GM19397 (cell line): ENCODE results near the gene MRS2.

Source experiments
- ATAC-seq: cut with Tn5 transposase; IDR thresholded peaks from one replicate; pipeline ENCODE4 v1.9.1; 2021; ENCODE audit warnings: mild to moderate bottlenecking, moderate library complexity; ENCODE audit not compliant: unreplicated experiment

Gene MRS2

GRCh38 chr6:24426729-24427446 is 24.2 kb downstream of the MRS2 start:
- no peak for ATAC-seq

GRCh38 chr6:24428615-24429014 is 25.9 kb downstream of the MRS2 start:
- no peak for ATAC-seq

GRCh38 chr6:24429146-24429545 is 26.4 kb downstream of the MRS2 start:
- no peak for ATAC-seq

GRCh38 chr6:24430086-24430485 is 27.4 kb downstream of the MRS2 start:
- no peak for ATAC-seq

- ATAC-seq, result no peak
Measured at GRCh38 chr6:24431045-24431451, 28.3 kb downstream of the MRS2 start.

- no peak for ATAC-seq
Measured at GRCh38 chr6:24432611-24433010, 29.9 kb downstream of the MRS2 start.

GRCh38 chr6:24436979-24437378 is 34.2 kb downstream of the MRS2 start:
- ATAC-seq, result no peak

GRCh38 chr6:24439858-24440539 is 37.3 kb downstream of the MRS2 start:
- ATAC-seq, result no peak

- ATAC-seq, result no peak
Measured at GRCh38 chr6:24440897-24441598, 38.3 kb downstream of the MRS2 start.

- no peak for ATAC-seq
Measured at GRCh38 chr6:24441599-24441904, 38.8 kb downstream of the MRS2 start.

GRCh38 chr6:24444588-24444987 is 41.9 kb downstream of the MRS2 start:
- no peak for ATAC-seq

- ATAC-seq, result no peak
Measured at GRCh38 chr6:24445704-24446103, 43.0 kb downstream of the MRS2 start.

GRCh38 chr6:24446670-24447069 is 43.9 kb downstream of the MRS2 start:
- no peak for ATAC-seq

GRCh38 chr6:24448396-24448795 is 45.7 kb downstream of the MRS2 start:
- no peak for ATAC-seq

- no peak for ATAC-seq
Measured at GRCh38 chr6:24448828-24449525, 46.2 kb downstream of the MRS2 start.

GRCh38 chr6:24451581-24452388 is 49.0 kb downstream of the MRS2 start:
- no peak for ATAC-seq

- ATAC-seq, result no peak
Measured at GRCh38 chr6:24453921-24454320, 51.2 kb downstream of the MRS2 start.

GRCh38 chr6:24454452-24454851 is 51.7 kb downstream of the MRS2 start:
- ATAC-seq, result no peak

- no peak for ATAC-seq
Measured at GRCh38 chr6:24455061-24455460, 52.3 kb downstream of the MRS2 start.

- ATAC-seq, result no peak
Measured at GRCh38 chr6:24458134-24458533, 55.4 kb downstream of the MRS2 start.

GRCh38 chr6:24458941-24459340 is 56.2 kb downstream of the MRS2 start:
- no peak for ATAC-seq
